ENCODE measurements around the gene CFAP251. TPM values are rescaled to one million over a fixed set of nuclear protein-coding genes. Genes with fewer than 3 reads are reported as not detected.
"Not testable (repeated sequence)": the region's sequence is repeated elsewhere in the genome, so short reads cannot be mapped to it uniquely, and the experiment has no call there.

The CFAP251 gene
- total RNA-seq, 2 experiments from 2014 or later: 0.28 to 0.33 TPM

- DNase-seq: no peak
- Mint-ChIP-seq H3K4me3 (no peak overlapping the region), H3K36me3 (ENCODE audit: low read depth) (peaks cover 8% of the 10 kb centered on the region), H3K27ac (no peak overlapping the region), H3K9me3 (no peaks in the 10 kb centered on the region), H3K4me1 (ENCODE audit: low read depth) (no peaks in the 10 kb centered on the region), H3K27me3 (no peaks in the 10 kb centered on the region)
- no peak for ATAC-seq (ENCODE audit: poor library complexity)
- CTCF ChIA-PET: no interaction called here
- H3K4me3 ChIP-seq (ENCODE audit: low read length): no peak overlapping the region
- POLR2A ChIA-PET: no interaction called here
- peaks cover 0 to 3% of the 10 kb centered on the region in 2 experiments for H3K9me3 ChIP-seq (ENCODE audit: control insufficient read depth in 1 of 2, insufficient read depth in 1 of 2, low read length in 2 of 2)
- no peaks in the 10 kb centered on the region for H3K4me1 ChIP-seq (ENCODE audit: insufficient read depth, low read length)
- H3K27ac ChIP-seq (ENCODE audit: low read depth in 1 of 2, low read length in 2 of 2): no peak overlapping the region
- H3K36me3 ChIP-seq (ENCODE audit: insufficient read depth, low read length): peaks cover 3% of the 10 kb centered on the region
- intact Hi-C loops (cut with DNase I, micrococcal nuclease): no loop called here
- TF ChIP-seq CTCF (IDR thresholded peaks at IDR 0.05): no peak
- no peaks in the 10 kb centered on the region for H3K27me3 ChIP-seq (ENCODE audit: control insufficient read depth in 1 of 2, insufficient read depth in 2 of 2, low read length in 2 of 2)
Observed at GRCh38 chr12:122035292-122035691, 116.9 kb downstream of the CFAP251 start.

- no peak for ATAC-seq (ENCODE audit: poor library complexity)
Observed at GRCh38 chr12:122036153-122036552, 117.8 kb downstream of the CFAP251 start.

GRCh38 chr12:122040579-122041386 lies 122.4 kb downstream of the CFAP251 start:
- Mint-ChIP-seq H3K36me3 (ENCODE audit: low read depth) (peaks cover 17% of the 10 kb centered on the region), H3K27ac (no peak overlapping the region), H3K9me3 (no peaks in the 10 kb centered on the region), H3K27me3 (no peaks in the 10 kb centered on the region), H3K4me1 (ENCODE audit: low read depth) (no peaks in the 10 kb centered on the region), H3K4me3 (no peak overlapping the region)
- TF ChIP-seq CTCF (IDR thresholded peaks at IDR 0.05): no peak
- no peak overlapping the region for H3K4me3 ChIP-seq (ENCODE audit: low read length)
- ChIA-PET POLR2A (no interaction called here), CTCF (no interaction called here)
- DNase-seq: no peak
- peaks cover 3% of the 10 kb centered on the region for H3K36me3 ChIP-seq (ENCODE audit: insufficient read depth, low read length)
- no peak overlapping the region for H3K27ac ChIP-seq (ENCODE audit: low read depth in 1 of 2, low read length in 2 of 2)
- intact Hi-C loops (cut with DNase I, micrococcal nuclease): no loop called here
- no peaks in the 10 kb centered on the region for H3K27me3 ChIP-seq (ENCODE audit: control insufficient read depth in 1 of 2, insufficient read depth in 2 of 2, low read length in 2 of 2)
- no peaks in the 10 kb centered on the region for H3K4me1 ChIP-seq (ENCODE audit: insufficient read depth, low read length)
- ATAC-seq (ENCODE audit: poor library complexity): no peak
- H3K9me3 ChIP-seq (ENCODE audit: control insufficient read depth in 1 of 2, insufficient read depth in 1 of 2, low read length in 2 of 2): no peaks in the 10 kb centered on the region

More at GRCh38 chr12:122036153-122036552, 117.8 kb downstream of the CFAP251 start:
- Mint-ChIP-seq H3K27me3 (no peaks in the 10 kb centered on the region), H3K36me3 (ENCODE audit: low read depth) (peaks cover 11% of the 10 kb centered on the region), H3K4me1 (ENCODE audit: low read depth) (no peaks in the 10 kb centered on the region), H3K27ac (no peak overlapping the region), H3K9me3 (no peaks in the 10 kb centered on the region), H3K4me3 (no peak overlapping the region)
- ChIA-PET POLR2A (no interaction called here), CTCF (no interaction called here)
- Histone ChIP-seq H3K27ac (ENCODE audit: low read depth in 1 of 2, low read length in 2 of 2) (no peak overlapping the region), H3K36me3 (ENCODE audit: insufficient read depth, low read length) (peaks cover 3% of the 10 kb centered on the region), H3K27me3 (ENCODE audit: control insufficient read depth in 1 of 2, insufficient read depth in 2 of 2, low read length in 2 of 2) (no peaks in the 10 kb centered on the region), H3K4me1 (ENCODE audit: insufficient read depth, low read length) (no peaks in the 10 kb centered on the region), H3K4me3 (ENCODE audit: low read length) (no peak overlapping the region), H3K9me3 (ENCODE audit: control insufficient read depth in 1 of 2, insufficient read depth in 1 of 2, low read length in 2 of 2) (peaks cover 0 to 3% of the 10 kb centered on the region in 2 experiments)
- intact Hi-C loops (cut with DNase I, micrococcal nuclease): no loop called here
- DNase-seq: no peak
- TF ChIP-seq CTCF (IDR thresholded peaks at IDR 0.05): no peak

- H3K4me3 Mint-ChIP-seq; H3K4me1 ChIP-seq (ENCODE audit: insufficient read depth, low read length); POLR2A ChIA-PET; intact Hi-C loops (cut with DNase I, micrococcal nuclease); CTCF ChIA-PET; DNase-seq; H3K4me1 Mint-ChIP-seq (ENCODE audit: low read depth); H3K27ac Mint-ChIP-seq; H3K9me3 Mint-ChIP-seq; H3K27ac ChIP-seq (ENCODE audit: low read depth in 1 of 2, low read length in 2 of 2); ATAC-seq (ENCODE audit: poor library complexity); H3K27me3 ChIP-seq (ENCODE audit: control insufficient read depth in 1 of 2, insufficient read depth in 2 of 2, low read length in 2 of 2); H3K9me3 ChIP-seq (ENCODE audit: control insufficient read depth in 1 of 2, insufficient read depth in 1 of 2, low read length in 2 of 2); H3K27me3 Mint-ChIP-seq; H3K36me3 ChIP-seq (ENCODE audit: insufficient read depth, low read length); H3K4me3 ChIP-seq (ENCODE audit: low read length): not testable (repeated sequence)
- H3K36me3 Mint-ChIP-seq (ENCODE audit: low read depth): peaks cover 16% of the 10 kb centered on the region
Observed at GRCh38 chr12:122041458-122041857, 123.1 kb downstream of the CFAP251 start.

All from CD4-positive, alpha-beta T cell (primary cell).